WTC11 (cell line): ENCODE measurements around the gene RAD9B. TPM values are rescaled to one million over a fixed set of nuclear protein-coding genes. Genes with fewer than 3 reads are reported as not detected.

Experiments
- total RNA-seq: library from RNA; stranded (reverse); gene quantifications from 3 replicates; pipeline ENCODE4 v1.2.3, GENCODE V29; 2021

RAD9B gene
- total RNA-seq, 1 experiment from 2014 or later, result 0.09 TPM

Other genes with a start within 250 kb of the RAD9B start
- 216 to 239 TPM (median 216 TPM) in 3 replicates for gene ATP2A2, start 221.1 kb upstream of the RAD9B start, total RNA-seq
- gene ANAPC7, start 98.6 kb upstream of the RAD9B start, total RNA-seq, result 82.8 to 93.4 TPM (median 87.0 TPM) in 3 replicates
- 145 to 163 TPM (median 149 TPM) in 3 replicates for gene ARPC3, start 52.0 kb upstream of the RAD9B start, total RNA-seq
- gene GPN3, start 34.1 kb upstream of the RAD9B start, total RNA-seq, result 46.4 to 53.0 TPM (median 51.2 TPM) in 3 replicates
- gene FAM216A, start 33.5 kb upstream of the RAD9B start, total RNA-seq, result 16.9 to 20.2 TPM (median 19.7 TPM) in 3 replicates
- 51.2 to 66.3 TPM (median 54.4 TPM) in 3 replicates for gene VPS29, start 220 bp upstream of the RAD9B start, total RNA-seq
- 14.2 to 15.6 TPM (median 14.9 TPM) in 3 replicates for gene PPTC7, start 81.0 kb downstream of the RAD9B start, total RNA-seq
- 10.3 to 15.9 TPM (median 13.9 TPM) in 3 replicates for gene TCTN1, start 111.8 kb downstream of the RAD9B start, total RNA-seq
- 5.7 to 8.4 TPM (median 7.9 TPM) in 3 replicates for gene HVCN1, start 186.8 kb downstream of the RAD9B start, total RNA-seq
- 313 to 321 TPM (median 316 TPM) in 3 replicates for gene PPP1CC, start 240.6 kb downstream of the RAD9B start, total RNA-seq